ENCODE data around the gene TTC28.

Gene TTC28

DNA sequence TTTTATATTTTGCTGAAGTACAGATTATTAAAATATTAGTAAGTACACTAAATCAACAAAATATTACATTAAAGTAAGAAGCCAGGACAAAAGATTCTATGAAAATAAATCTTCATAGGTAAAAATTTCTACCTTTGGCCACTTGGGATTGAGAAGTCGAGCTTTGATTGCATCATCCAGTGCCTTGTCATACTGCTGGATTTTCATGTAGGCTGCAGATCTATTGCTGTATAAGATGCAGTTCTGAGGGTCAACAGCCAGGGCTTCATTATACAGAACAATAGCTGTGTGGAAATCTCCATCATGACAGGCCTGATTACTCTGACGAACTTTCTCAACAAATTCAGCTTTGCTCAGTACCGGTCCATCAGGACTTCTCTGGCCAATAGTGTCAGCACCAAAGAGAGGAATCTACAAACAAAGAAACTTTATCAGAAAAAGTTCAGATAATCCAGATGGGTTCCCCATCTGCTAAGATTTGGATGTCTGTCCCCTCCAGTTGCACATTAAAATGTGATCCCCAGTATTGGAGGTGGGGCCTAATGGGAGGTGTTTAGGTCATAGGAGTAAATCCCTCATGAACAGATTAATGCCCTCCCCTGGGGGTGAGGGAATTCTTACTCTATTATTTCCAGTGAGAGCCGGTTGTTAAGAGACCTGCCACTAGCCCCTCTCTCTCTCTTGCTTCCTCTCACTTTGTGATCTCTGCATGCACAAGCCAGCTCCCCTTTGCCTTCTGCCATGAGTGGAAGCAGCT lies 50.0 kb downstream of the TTC28 start (continued):
- TF ChIP-seq, protein P1, sequence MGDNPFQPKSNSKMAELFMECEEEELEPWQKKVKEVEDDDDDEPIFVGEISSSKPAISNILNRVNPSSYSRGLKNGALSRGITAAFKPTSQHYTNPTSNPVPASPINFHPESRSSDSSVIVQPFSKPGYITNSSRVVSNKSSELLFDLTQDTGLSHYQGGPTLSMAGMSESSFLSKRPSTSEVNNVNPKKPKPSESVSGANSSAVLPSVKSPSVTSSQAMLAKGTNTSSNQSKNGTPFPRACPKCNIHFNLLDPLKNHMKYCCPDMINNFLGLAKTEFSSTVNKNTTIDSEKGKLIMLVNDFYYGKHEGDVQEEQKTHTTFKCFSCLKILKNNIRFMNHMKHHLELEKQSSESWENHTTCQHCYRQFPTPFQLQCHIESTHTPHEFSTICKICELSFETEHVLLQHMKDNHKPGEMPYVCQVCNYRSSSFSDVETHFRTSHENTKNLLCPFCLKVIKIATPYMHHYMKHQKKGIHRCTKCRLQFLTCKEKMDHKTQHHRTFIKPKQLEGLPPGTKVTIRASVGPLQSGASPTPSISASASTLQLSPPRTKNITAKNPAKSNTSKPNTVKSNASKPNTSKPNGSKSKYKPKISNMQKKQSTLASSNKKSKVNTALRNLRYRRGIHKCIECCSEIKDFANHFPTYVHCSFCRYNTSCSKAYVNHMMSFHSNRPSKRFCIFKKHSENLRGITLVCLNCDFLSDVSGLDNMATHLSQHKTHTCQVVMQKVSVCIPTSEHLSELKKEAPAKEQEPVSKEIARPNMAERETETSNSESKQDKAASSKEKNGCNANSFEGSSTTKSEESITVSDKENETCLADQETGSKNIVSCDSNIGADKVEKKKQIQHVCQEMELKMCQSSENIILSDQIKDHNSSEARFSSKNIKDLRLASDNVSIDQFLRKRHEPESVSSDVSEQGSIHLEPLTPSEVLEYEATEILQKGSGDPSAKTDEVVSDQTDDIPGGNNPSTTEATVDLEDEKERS (tag by site-specific recombination; IDR thresholded peaks at IDR 0.05), result no peak
- TF ChIP-seq ZNF394 (tag by site-specific recombination; IDR thresholded peaks at IDR 0.05; ENCODE audit: borderline replicate concordance) (no peak), ZNF785 (tag by site-specific recombination; IDR thresholded peaks at IDR 0.05) (no peak), ZNF174 (tag by site-specific recombination; IDR thresholded peaks at IDR 0.05) (no peak), ZNF843 (tag by site-specific recombination; IDR thresholded peaks at IDR 0.05) (no peak), WT1 (tag by site-specific recombination; IDR thresholded peaks at IDR 0.05) (no peak), ZNF837 (tag by site-specific recombination; IDR thresholded peaks at IDR 0.05) (no peak), ZNF555 (tag by site-specific recombination; conservative IDR thresholded peaks at IDR 0.05) (no peak), ZNF433 (tag by site-specific recombination; IDR thresholded peaks at IDR 0.05; ENCODE audit: low read depth) (no peak), ZNF501 (tag by site-specific recombination; IDR thresholded peaks at IDR 0.05) (no peak), ZNF48 (tag by site-specific recombination; IDR thresholded peaks at IDR 0.05) (no peak), ZNF654 (tag by site-specific recombination; IDR thresholded peaks at IDR 0.05; ENCODE audit: low read depth) (no peak), ZNF239 (tag by site-specific recombination; IDR thresholded peaks at IDR 0.05) (no peak), ZNF473 (tag by site-specific recombination; IDR thresholded peaks at IDR 0.05) (no peak), ZNF19 (tag by site-specific recombination; IDR thresholded peaks at IDR 0.05; ENCODE audit: low read depth) (no peak), ZNF830 (tag by site-specific recombination; IDR thresholded peaks at IDR 0.05; ENCODE audit: low read depth) (no peak), ZSCAN16 (tag by site-specific recombination; IDR thresholded peaks at IDR 0.05) (no peak), ZNF549 (tag by site-specific recombination; IDR thresholded peaks at IDR 0.05) (no peak), ZNF37A (tag by site-specific recombination; IDR thresholded peaks at IDR 0.05) (no peak), ZNF571 (tag by site-specific recombination; IDR thresholded peaks at IDR 0.05) (no peak), ZNF792 (tag by site-specific recombination; IDR thresholded peaks at IDR 0.05) (no peak), ZNF221 (tag by site-specific recombination; IDR thresholded peaks at IDR 0.05; ENCODE audit: borderline replicate concordance) (no peak)
- TF ChIP-seq, protein P2, sequence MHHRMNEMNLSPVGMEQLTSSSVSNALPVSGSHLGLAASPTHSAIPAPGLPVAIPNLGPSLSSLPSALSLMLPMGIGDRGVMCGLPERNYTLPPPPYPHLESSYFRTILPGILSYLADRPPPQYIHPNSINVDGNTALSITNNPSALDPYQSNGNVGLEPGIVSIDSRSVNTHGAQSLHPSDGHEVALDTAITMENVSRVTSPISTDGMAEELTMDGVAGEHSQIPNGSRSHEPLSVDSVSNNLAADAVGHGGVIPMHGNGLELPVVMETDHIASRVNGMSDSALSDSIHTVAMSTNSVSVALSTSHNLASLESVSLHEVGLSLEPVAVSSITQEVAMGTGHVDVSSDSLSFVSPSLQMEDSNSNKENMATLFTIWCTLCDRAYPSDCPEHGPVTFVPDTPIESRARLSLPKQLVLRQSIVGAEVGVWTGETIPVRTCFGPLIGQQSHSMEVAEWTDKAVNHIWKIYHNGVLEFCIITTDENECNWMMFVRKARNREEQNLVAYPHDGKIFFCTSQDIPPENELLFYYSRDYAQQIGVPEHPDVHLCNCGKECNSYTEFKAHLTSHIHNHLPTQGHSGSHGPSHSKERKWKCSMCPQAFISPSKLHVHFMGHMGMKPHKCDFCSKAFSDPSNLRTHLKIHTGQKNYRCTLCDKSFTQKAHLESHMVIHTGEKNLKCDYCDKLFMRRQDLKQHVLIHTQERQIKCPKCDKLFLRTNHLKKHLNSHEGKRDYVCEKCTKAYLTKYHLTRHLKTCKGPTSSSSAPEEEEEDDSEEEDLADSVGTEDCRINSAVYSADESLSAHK (tag by site-specific recombination; IDR thresholded peaks at IDR 0.05), result no peak
- TF ChIP-seq, protein P3, sequence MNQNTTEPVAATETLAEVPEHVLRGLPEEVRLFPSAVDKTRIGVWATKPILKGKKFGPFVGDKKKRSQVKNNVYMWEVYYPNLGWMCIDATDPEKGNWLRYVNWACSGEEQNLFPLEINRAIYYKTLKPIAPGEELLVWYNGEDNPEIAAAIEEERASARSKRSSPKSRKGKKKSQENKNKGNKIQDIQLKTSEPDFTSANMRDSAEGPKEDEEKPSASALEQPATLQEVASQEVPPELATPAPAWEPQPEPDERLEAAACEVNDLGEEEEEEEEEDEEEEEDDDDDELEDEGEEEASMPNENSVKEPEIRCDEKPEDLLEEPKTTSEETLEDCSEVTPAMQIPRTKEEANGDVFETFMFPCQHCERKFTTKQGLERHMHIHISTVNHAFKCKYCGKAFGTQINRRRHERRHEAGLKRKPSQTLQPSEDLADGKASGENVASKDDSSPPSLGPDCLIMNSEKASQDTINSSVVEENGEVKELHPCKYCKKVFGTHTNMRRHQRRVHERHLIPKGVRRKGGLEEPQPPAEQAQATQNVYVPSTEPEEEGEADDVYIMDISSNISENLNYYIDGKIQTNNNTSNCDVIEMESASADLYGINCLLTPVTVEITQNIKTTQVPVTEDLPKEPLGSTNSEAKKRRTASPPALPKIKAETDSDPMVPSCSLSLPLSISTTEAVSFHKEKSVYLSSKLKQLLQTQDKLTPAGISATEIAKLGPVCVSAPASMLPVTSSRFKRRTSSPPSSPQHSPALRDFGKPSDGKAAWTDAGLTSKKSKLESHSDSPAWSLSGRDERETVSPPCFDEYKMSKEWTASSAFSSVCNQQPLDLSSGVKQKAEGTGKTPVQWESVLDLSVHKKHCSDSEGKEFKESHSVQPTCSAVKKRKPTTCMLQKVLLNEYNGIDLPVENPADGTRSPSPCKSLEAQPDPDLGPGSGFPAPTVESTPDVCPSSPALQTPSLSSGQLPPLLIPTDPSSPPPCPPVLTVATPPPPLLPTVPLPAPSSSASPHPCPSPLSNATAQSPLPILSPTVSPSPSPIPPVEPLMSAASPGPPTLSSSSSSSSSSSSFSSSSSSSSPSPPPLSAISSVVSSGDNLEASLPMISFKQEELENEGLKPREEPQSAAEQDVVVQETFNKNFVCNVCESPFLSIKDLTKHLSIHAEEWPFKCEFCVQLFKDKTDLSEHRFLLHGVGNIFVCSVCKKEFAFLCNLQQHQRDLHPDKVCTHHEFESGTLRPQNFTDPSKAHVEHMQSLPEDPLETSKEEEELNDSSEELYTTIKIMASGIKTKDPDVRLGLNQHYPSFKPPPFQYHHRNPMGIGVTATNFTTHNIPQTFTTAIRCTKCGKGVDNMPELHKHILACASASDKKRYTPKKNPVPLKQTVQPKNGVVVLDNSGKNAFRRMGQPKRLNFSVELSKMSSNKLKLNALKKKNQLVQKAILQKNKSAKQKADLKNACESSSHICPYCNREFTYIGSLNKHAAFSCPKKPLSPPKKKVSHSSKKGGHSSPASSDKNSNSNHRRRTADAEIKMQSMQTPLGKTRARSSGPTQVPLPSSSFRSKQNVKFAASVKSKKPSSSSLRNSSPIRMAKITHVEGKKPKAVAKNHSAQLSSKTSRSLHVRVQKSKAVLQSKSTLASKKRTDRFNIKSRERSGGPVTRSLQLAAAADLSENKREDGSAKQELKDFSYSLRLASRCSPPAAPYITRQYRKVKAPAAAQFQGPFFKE (tag by site-specific recombination; IDR thresholded peaks at IDR 0.05; ENCODE audit: borderline replicate concordance), result no peak
- TF ChIP-seq, protein P4, sequence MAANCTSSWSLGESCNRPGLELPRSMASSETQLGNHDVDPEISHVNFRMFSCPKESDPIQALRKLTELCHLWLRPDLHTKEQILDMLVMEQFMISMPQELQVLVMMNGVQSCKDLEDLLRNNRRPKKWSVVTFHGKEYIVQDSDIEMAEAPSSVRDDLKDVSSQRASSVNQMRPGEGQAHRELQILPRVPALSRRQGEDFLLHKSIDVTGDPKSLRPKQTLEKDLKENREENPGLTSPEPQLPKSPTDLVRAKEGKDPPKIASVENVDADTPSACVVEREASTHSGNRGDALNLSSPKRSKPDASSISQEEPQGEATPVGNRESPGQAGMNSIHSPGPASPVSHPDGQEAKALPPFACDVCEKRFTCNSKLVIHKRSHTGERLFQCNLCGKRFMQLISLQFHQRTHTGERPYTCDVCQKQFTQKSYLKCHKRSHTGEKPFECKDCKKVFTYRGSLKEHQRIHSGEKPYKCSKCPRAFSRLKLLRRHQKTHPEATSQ (tag by site-specific recombination; IDR thresholded peaks at IDR 0.05), result no peak
- TF ChIP-seq, protein P5, sequence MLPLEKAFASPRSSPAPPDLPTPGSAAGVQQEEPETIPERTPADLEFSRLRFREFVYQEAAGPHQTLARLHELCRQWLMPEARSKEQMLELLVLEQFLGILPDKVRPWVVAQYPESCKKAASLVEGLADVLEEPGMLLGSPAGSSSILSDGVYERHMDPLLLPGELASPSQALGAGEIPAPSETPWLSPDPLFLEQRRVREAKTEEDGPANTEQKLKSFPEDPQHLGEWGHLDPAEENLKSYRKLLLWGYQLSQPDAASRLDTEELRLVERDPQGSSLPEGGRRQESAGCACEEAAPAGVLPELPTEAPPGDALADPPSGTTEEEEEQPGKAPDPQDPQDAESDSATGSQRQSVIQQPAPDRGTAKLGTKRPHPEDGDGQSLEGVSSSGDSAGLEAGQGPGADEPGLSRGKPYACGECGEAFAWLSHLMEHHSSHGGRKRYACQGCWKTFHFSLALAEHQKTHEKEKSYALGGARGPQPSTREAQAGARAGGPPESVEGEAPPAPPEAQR (tag by site-specific recombination; IDR thresholded peaks at IDR 0.05), result no peak

All from HEK293 (cell line).